Mammary epithelial cell (primary cell): ENCODE measurements around the gene EPB41L4A.

Source experiments
- CTCF ChIP-seq, 2 donors: IDR thresholded peaks in 1 of 2; conservative IDR thresholded peaks in 1 of 2; 2 replicates each; pipeline ENCODE4 v1.5.1; 2011 to 2012; ENCODE audit warnings: inconsistent platforms in 2 of 2, low read length in 2 of 2, mild to moderate bottlenecking in 2 of 2, control low read depth in 1 of 2, low read depth in 1 of 2; ENCODE audit not compliant: insufficient read depth in 1 of 2; ENCODE audit errors: extremely low read depth in 1 of 2
- EZH2 ChIP-seq: IDR thresholded peaks from 2 replicates; pipeline ENCODE4 v1.6.1; 2012; ENCODE audit warnings: low read length, inconsistent platforms, borderline replicate concordance

- TF ChIP-seq CTCF (conservative IDR thresholded peaks at IDR 0.05 in 1 of 2, IDR thresholded peaks at IDR 0.05 in 1 of 2; ENCODE audit: extremely low read depth in 1 of 2, insufficient read depth in 1 of 2, low read depth in 1 of 2, low read length in 2 of 2): no peak
- no peak for TF ChIP-seq EZH2
These were observed 257.7 kb downstream of the EPB41L4A start for GRCh38 chr5:112161392-112161748.
